ENCODE data around the gene GDPD5. TPM values are rescaled to one million over a fixed set of nuclear protein-coding genes. Genes with fewer than 3 reads are reported as not detected.

Gene GDPD5
- total and polyA plus RNA-seq, 9 of the 15 experiments (the other 6 are each of a cell fraction or from before 2014, with no cell fraction given) = 0.32 to 27.3 (median 8.0) TPM

DNA sequence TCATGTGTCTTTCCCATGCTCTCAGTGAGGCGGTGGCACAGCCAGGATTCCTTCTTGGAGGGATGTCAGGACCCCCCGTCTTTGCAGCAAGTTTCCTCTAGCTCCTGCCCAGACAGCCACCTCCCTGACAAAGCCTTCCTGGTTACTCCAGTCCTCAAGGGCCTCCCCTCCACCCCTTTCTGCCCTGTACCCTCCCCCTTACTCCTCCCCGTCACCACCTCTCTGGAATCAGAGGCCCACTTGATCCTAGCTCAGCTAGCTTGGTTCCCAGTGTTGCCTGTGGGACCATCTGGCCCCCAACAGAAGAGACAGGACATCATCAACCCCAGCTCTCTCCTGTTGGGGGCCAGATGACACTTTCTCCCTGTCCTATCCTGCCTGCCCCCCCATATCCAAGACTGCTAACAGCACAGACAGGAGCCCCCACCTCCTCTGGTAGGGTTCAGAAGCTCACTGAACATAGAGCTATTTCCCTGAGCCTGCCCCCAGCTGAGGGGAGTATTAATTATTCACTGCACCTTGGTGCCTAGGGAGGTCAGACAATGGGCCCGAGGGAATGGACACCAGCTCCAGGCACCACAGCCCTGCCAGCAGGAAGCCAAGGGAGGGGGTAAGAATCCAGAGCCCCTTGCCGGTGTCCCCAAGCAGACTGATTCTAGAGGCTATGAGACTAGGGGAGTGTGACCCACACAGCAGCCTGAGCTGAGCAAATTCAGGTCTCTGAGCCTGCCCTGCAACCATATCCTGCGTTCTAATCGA lies 3.3 kb downstream of the GDPD5 start (continued):
- TF ChIP-seq, protein P1, sequence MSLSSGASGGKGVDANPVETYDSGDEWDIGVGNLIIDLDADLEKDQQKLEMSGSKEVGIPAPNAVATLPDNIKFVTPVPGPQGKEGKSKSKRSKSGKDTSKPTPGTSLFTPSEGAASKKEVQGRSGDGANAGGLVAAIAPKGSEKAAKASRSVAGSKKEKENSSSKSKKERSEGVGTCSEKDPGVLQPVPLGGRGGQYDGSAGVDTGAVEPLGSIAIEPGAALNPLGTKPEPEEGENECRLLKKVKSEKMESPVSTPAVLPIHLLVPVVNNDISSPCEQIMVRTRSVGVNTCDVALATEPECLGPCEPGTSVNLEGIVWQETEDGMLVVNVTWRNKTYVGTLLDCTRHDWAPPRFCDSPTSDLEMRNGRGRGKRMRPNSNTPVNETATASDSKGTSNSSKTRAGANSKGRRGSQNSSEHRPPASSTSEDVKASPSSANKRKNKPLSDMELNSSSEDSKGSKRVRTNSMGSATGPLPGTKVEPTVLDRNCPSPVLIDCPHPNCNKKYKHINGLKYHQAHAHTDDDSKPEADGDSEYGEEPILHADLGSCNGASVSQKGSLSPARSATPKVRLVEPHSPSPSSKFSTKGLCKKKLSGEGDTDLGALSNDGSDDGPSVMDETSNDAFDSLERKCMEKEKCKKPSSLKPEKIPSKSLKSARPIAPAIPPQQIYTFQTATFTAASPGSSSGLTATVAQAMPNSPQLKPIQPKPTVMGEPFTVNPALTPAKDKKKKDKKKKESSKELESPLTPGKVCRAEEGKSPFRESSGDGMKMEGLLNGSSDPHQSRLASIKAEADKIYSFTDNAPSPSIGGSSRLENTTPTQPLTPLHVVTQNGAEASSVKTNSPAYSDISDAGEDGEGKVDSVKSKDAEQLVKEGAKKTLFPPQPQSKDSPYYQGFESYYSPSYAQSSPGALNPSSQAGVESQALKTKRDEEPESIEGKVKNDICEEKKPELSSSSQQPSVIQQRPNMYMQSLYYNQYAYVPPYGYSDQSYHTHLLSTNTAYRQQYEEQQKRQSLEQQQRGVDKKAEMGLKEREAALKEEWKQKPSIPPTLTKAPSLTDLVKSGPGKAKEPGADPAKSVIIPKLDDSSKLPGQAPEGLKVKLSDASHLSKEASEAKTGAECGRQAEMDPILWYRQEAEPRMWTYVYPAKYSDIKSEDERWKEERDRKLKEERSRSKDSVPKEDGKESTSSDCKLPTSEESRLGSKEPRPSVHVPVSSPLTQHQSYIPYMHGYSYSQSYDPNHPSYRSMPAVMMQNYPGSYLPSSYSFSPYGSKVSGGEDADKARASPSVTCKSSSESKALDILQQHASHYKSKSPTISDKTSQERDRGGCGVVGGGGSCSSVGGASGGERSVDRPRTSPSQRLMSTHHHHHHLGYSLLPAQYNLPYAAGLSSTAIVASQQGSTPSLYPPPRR (CRISPR knock-in tag; IDR thresholded peaks at IDR 0.05; ENCODE audit: borderline replicate concordance) = no peak
- no peak for TF ChIP-seq CCNT2 (IDR thresholded peaks at IDR 0.05; ENCODE audit: borderline replicate concordance, extremely low read depth, insufficient read length, low read depth, low read length)
- TF ChIP-seq ZC3H4 (CRISPR knock-in tag; IDR thresholded peaks at IDR 0.05; ENCODE audit: borderline replicate concordance) = no peak
- no peak for TF ChIP-seq ZNF717 (CRISPR knock-in tag; IDR thresholded peaks at IDR 0.05)
